IMR-90 (cell line): ENCODE measurements around the gene SHC1. TPM values are rescaled to one million over a fixed set of nuclear protein-coding genes. Genes with fewer than 3 reads are reported as not detected.

Experiments
- ATAC-seq: fragments of 200-7000 bp; cut with Tn5 transposase; 2 replicates; pipeline ENCODE4 v1.9.1; 2020; ENCODE audit warnings: low read depth, mild to moderate bottlenecking, moderate library complexity
- BruUV-seq: library from RNA; stranded (reverse); fragments of 400-500 nt; replicated peaks from 2 replicates; lab custom pipeline; 2021; lab: Mats Ljungman, UMichigan
- CTCF ChIA-PET: fragments of 300-600 bp; formaldehyde crosslinking; extraction: SDS; loops from one replicate; lab custom pipeline; 2021; ENCODE audit warnings: antibody characterized with exemption; lab: Yijun Ruan, JAX
- POLR2A ChIA-PET: fragments of 300-600 bp; sonication (Branson Sonifier 250); formaldehyde crosslinking; loops from one replicate; lab custom pipeline; 2022; ENCODE audit warnings: antibody characterized with exemption; ENCODE audit not compliant: unreplicated experiment; lab: Charles Lee
- DNase-seq: peaks from one replicate; pipeline ENCODE4 v3.0.0; 2013
- H2AFZ ChIP-seq: replicated peaks from 2 replicates; pipeline ENCODE3; 2013; ENCODE audit warnings: low read length, mild to moderate bottlenecking; ENCODE audit not compliant: poor library complexity
- H2AK5ac ChIP-seq: 2 replicates; pipeline ENCODE4 v1.6.1; 2013; ENCODE audit warnings: low read depth, low read length, inconsistent platforms
- H2AK9ac ChIP-seq: replicated peaks from 2 replicates; pipeline ENCODE3; 2013; ENCODE audit warnings: mild to moderate bottlenecking, low read depth, low read length, moderate library complexity; ENCODE audit not compliant: poor library complexity
- H2BK120ac ChIP-seq: 2 replicates; pipeline ENCODE4 v1.6.1; 2013; ENCODE audit warnings: low read depth, low read length, inconsistent platforms
- H2BK15ac ChIP-seq: 3 replicates; pipeline ENCODE4 v1.6.1; 2013; ENCODE audit warnings: low read depth, low read length, inconsistent platforms
- H2BK20ac ChIP-seq: 2 replicates; pipeline ENCODE4 v1.6.1; 2013; ENCODE audit warnings: low read depth, mild to moderate bottlenecking, inconsistent platforms, low read length, moderate library complexity
- H2BK5ac ChIP-seq: 2 replicates; pipeline ENCODE4 v1.6.1; 2013; ENCODE audit warnings: mild to moderate bottlenecking, low read depth, low read length, inconsistent platforms; ENCODE audit not compliant: poor library complexity, severe bottlenecking
- H3K14ac ChIP-seq: replicated peaks from 2 replicates; pipeline ENCODE4 v1.6.1; 2013; ENCODE audit warnings: low read depth, low read length, inconsistent platforms
- H3K18ac ChIP-seq: 2 replicates; pipeline ENCODE4 v1.6.1; 2013; ENCODE audit warnings: low read depth, low read length, control low read depth
- H3K23ac ChIP-seq: 2 replicates; pipeline ENCODE4 v1.6.1; 2013; ENCODE audit warnings: low read depth, low read length, inconsistent platforms
- H3K27ac ChIP-seq: 2 replicates; pipeline ENCODE4 v1.5.1; 2013; ENCODE audit warnings: mild to moderate bottlenecking, control low read depth, low read length; ENCODE audit not compliant: insufficient read depth
- H3K27me3 ChIP-seq: 2 replicates; pipeline ENCODE4 v1.6.1; 2013; ENCODE audit warnings: low read length; ENCODE audit not compliant: control insufficient read depth, insufficient read depth
- H3K36me3 ChIP-seq: 2 replicates; pipeline ENCODE4 v1.6.1; 2013; ENCODE audit warnings: low read length, mixed read lengths; ENCODE audit not compliant: control insufficient read depth, insufficient read depth
- H3K4ac ChIP-seq: 2 replicates; pipeline ENCODE4 v1.6.1; 2013; ENCODE audit warnings: low read depth, low read length, inconsistent platforms
- H3K4me1 ChIP-seq: 2 replicates; pipeline ENCODE4 v1.6.1; 2013; ENCODE audit warnings: low read length, mixed read lengths; ENCODE audit not compliant: control insufficient read depth, insufficient read depth
- H3K4me2 ChIP-seq: 2 replicates; pipeline ENCODE4 v1.6.1; 2013; ENCODE audit warnings: low read depth, mild to moderate bottlenecking, control low read depth, low read length, moderate library complexity
- H3K4me3 ChIP-seq: 2 replicates; pipeline ENCODE4 v1.5.1; 2013; ENCODE audit warnings: low read depth, mild to moderate bottlenecking, control low read depth, low read length, moderate library complexity; ENCODE audit not compliant: insufficient read depth
- H3K56ac ChIP-seq: 2 replicates; pipeline ENCODE4 v1.6.1; 2013; ENCODE audit warnings: low read length, inconsistent platforms; ENCODE audit not compliant: insufficient read depth; ENCODE audit errors: extremely low read depth
- H3K79me1 ChIP-seq, 2 experiments: 2 replicates each; pipeline ENCODE4 v1.6.1; 2013; ENCODE audit warnings: low read length in 2 of 2, inconsistent platforms in 1 of 2, low read depth in 1 of 2
- H3K9ac ChIP-seq: 2 replicates; pipeline ENCODE4 v1.6.1; 2013; ENCODE audit warnings: low read depth, low read length, control low read depth
- H3K9me1 ChIP-seq: 2 replicates; pipeline ENCODE4 v1.6.1; 2013; ENCODE audit warnings: low read length, inconsistent platforms; ENCODE audit not compliant: insufficient read depth
- H3K9me3 ChIP-seq: 2 replicates; pipeline ENCODE4 v1.6.1; 2013; ENCODE audit warnings: low read length; ENCODE audit not compliant: control insufficient read depth, insufficient read depth
- H4K20me1 ChIP-seq: 2 replicates; pipeline ENCODE4 v1.6.1; 2013; ENCODE audit warnings: low read length, inconsistent platforms; ENCODE audit not compliant: insufficient read depth
- H4K5ac ChIP-seq: 2 replicates; pipeline ENCODE4 v1.6.1; 2013; ENCODE audit warnings: mild to moderate bottlenecking, low read depth, low read length, control low read depth
- H4K8ac ChIP-seq, 2 experiments: 2 replicates each; pipeline ENCODE4 v1.6.1; 2013; ENCODE audit warnings: low read depth in 2 of 2, low read length in 2 of 2, control low read depth in 1 of 2, inconsistent platforms in 1 of 2
- H4K91ac ChIP-seq: 2 replicates; pipeline ENCODE4 v1.6.1; 2013; ENCODE audit warnings: low read depth, low read length, inconsistent platforms; ENCODE audit not compliant: insufficient read depth
- CHD1 ChIP-seq: IDR thresholded peaks from 2 replicates; pipeline ENCODE4 v1.6.1; 2012; ENCODE audit warnings: low read depth, low read length, improper control_type of control experiment
- MXI1 ChIP-seq: IDR thresholded peaks from 2 replicates; pipeline ENCODE4 v1.6.1; 2012; ENCODE audit warnings: low read depth, mild to moderate bottlenecking, low read length, moderate library complexity, borderline replicate concordance
- WGBS, 2 experiments: methylation state at CpG; one replicate each; pipeline versions ENCODE4 v1.1.5 to v1.1.7; 2013; ENCODE audit warnings: missing lambda C conversion rate in 2 of 2; ENCODE audit not compliant: insufficient read length in 1 of 2; ENCODE audit errors: extremely low coverage in 2 of 2; 5-methylcytosine and 5-hydroxymethylcytosine counted together
- dilution Hi-C: fragments of 300-500 bp; cut with HindIII; formaldehyde crosslinking; loops from one replicate; pipeline ENCODE4 v1.14.3; 2018; ENCODE audit warnings: low sequenced_read_pairs; ENCODE audit not compliant: unreplicated experiment
- in situ Hi-C: fragments of 300-500 bp; cut with MboI; formaldehyde crosslinking; loops from 3 replicates; pipeline ENCODE4 v1.14.3; 2019; ENCODE audit warnings: low sequenced_read_pairs, inconsistent platforms, mixed read lengths
- intact Hi-C: fragments of 100-400 bp; cut with micrococcal nuclease; formaldehyde crosslinking; loops from 2 replicates; pipeline ENCODE4 v1.10.0; 2022
- polyA plus RNA-seq, 3 experiments: library from polyadenylated mRNA; depleted of rRNA; stranded (reverse); fragments of >200 nt; gene quantifications; 2 replicates each; pipeline ENCODE4 v1.2.3, GENCODE V29; 2012; ENCODE audit warnings: low replicate concordance in 1 of 3
- total RNA-seq: library from RNA; depleted of rRNA; stranded (reverse); fragments of >200 nt; gene quantifications from 2 replicates; pipeline ENCODE4 v1.2.3, GENCODE V29; 2012

SHC1 gene
- total and polyA plus RNA-seq, 2 of the 4 experiments (the other 2 are of a cell fraction) = 352 to 355 TPM

DNA sequence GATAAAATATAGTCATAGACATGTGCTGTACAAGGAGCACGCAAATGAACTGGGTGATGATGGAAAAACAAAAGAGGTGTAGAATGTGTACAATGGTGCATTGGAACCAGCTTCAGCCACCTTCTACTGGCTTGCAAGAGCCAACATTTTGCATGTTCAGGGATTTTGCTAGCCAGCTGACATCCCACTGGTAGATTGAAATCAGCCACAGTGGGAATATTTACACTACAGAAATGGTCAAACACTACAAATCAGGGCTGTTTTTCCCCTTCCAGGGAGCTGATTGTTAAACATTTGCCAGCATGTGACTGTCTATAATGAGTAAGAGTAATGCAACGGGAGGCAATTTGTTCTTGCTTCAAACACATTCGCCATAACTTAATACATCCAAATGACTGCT, 57.3 kb downstream of the SHC1 start:
- Histone ChIP-seq H3K4me2 (no peak overlapping the region), H3K79me1 (no peaks in the 10 kb centered on the region), H4K8ac (no peak overlapping the region), H3K56ac (no peak overlapping the region), H3K4me3 (no peak overlapping the region), H2AFZ (no peak overlapping the region), H4K20me1 (no peaks in the 10 kb centered on the region), H2AK5ac (no peak overlapping the region), H3K9me1 (no peaks in the 10 kb centered on the region), H3K4me1 (no peaks in the 10 kb centered on the region), H3K27ac (no peak overlapping the region), H4K91ac (no peak overlapping the region), H4K5ac (no peak overlapping the region), H2BK15ac (no peak overlapping the region), H3K36me3 (no peaks in the 10 kb centered on the region), H3K4ac (no peak overlapping the region), H3K9ac (no peak overlapping the region), H3K14ac (no peak overlapping the region), H2AK9ac (no peak overlapping the region), H3K27me3 (peaks cover 30% of the 10 kb centered on the region), H3K23ac (no peak overlapping the region), H2BK5ac (no peak overlapping the region), H2BK20ac (no peak overlapping the region), H2BK120ac (no peak overlapping the region), H3K18ac (no peak overlapping the region), H3K9me3 (peaks cover 13% of the 10 kb centered on the region)
- TF ChIP-seq MXI1 (no peak), CHD1 (no peak)
- DNase-seq (no peak), ATAC-seq (no peak)
- dilution Hi-C loops (no loop called here), intact Hi-C loops (no loop called here), in situ Hi-C loops (no loop called here)
- no TSS peak for BruUV-seq
- WGBS, 2 experiments = no CpG with 5 or more reads among the region's 3 CpGs
- CTCF ChIA-PET = no interaction called here
- POLR2A ChIA-PET = no interaction called here
